GM18498 (cell line): ENCODE results near the gene NPB.

Experiments used
- ATAC-seq: cut with Tn5 transposase; IDR thresholded peaks from one replicate; pipeline ENCODE4 v1.9.1; 2021; ENCODE audit warnings: mild to moderate bottlenecking, moderate library complexity; ENCODE audit not compliant: unreplicated experiment

The NPB gene

GRCh38 chr17:81869221-81870130 is 32.6 kb upstream of the NPB start:
- ATAC-seq, result no peak

- peak; percentile 11 for ATAC-seq
These were observed 31.7 kb upstream of the NPB start for GRCh38 chr17:81870131-81870980.

- peak; percentile 26 for ATAC-seq
These were observed 31.1 kb upstream of the NPB start, which contains the start of gene ARHGDIA for GRCh38 chr17:81870981-81871386. ARHGDIA (minus strand) TSS chr17:81871337; CDS start chr17:81869930, 1,407 bp downstream.

- ATAC-seq, result peak; percentile 58
These were observed 30.4 kb upstream of the NPB start for GRCh38 chr17:81871387-81872230.

GRCh38 chr17:81877569-81877968 is 24.5 kb upstream of the NPB start:
- no peak for ATAC-seq

GRCh38 chr17:81878294-81878693 is 23.7 kb upstream of the NPB start:
- ATAC-seq, result no peak

- ATAC-seq, result no peak
These were observed 22.9 kb upstream of the NPB start for GRCh38 chr17:81879121-81879520.

GRCh38 chr17:81884520-81884919 is 17.5 kb upstream of the NPB start:
- no peak for ATAC-seq

GRCh38 chr17:81884968-81885367 is 17.1 kb upstream of the NPB start:
- no peak for ATAC-seq

- no peak for ATAC-seq
These were observed 16.6 kb upstream of the NPB start for GRCh38 chr17:81885454-81885853.

- no peak for ATAC-seq
These were observed 16.0 kb upstream of the NPB start for GRCh38 chr17:81885869-81886548.

- no peak for ATAC-seq
These were observed 13.7 kb upstream of the NPB start for GRCh38 chr17:81888105-81888987.

- no peak for ATAC-seq
These were observed 12.9 kb upstream of the NPB start for GRCh38 chr17:81888988-81889595.

GRCh38 chr17:81889602-81890001 is 12.4 kb upstream of the NPB start:
- ATAC-seq, result no peak

GRCh38 chr17:81890447-81891302 is 11.4 kb upstream of the NPB start:
- no peak for ATAC-seq

- no peak for ATAC-seq
These were observed 10.8 kb upstream of the NPB start for GRCh38 chr17:81891303-81891552.

- ATAC-seq, result no peak
These were observed 6.6 kb upstream of the NPB start for GRCh38 chr17:81895400-81895799.
